Osteocyte (in vitro differentiated cells): ENCODE data around the gene DLG2. TPM values are rescaled to one million over a fixed set of nuclear protein-coding genes. Genes with fewer than 3 reads are reported as not detected.

ENCODE experiments used
- DNase-seq: peaks from one replicate; pipeline ENCODE4 v3.0.0; 2021; ENCODE audit warnings: mixed read lengths; ENCODE audit not compliant: unreplicated experiment; ENCODE audit errors: extremely low spot score
- H3K27ac Mint-ChIP-seq: one replicate; pipeline ENCODE4 v1.8.0; 2021; ENCODE audit warnings: mild to moderate bottlenecking, mixed read lengths; ENCODE audit not compliant: unreplicated experiment
- H3K27me3 Mint-ChIP-seq: one replicate; pipeline ENCODE4 v1.8.0; 2021; ENCODE audit warnings: mixed read lengths; ENCODE audit not compliant: unreplicated experiment
- H3K36me3 Mint-ChIP-seq: one replicate; pipeline ENCODE4 v1.8.0; 2021; ENCODE audit warnings: mixed read lengths; ENCODE audit not compliant: unreplicated experiment
- H3K4me1 Mint-ChIP-seq: one replicate; pipeline ENCODE4 v1.8.0; 2021; ENCODE audit warnings: mixed read lengths; ENCODE audit not compliant: unreplicated experiment
- H3K4me3 Mint-ChIP-seq: one replicate; pipeline ENCODE4 v1.8.0; 2021; ENCODE audit warnings: mild to moderate bottlenecking, moderate library complexity, mixed read lengths; ENCODE audit not compliant: unreplicated experiment
- H3K9me3 Mint-ChIP-seq: one replicate; pipeline ENCODE4 v1.8.0; 2021; ENCODE audit warnings: mixed read lengths; ENCODE audit not compliant: unreplicated experiment
- total RNA-seq: library from RNA; stranded (reverse); gene quantifications from 2 replicates; pipeline ENCODE4 v1.2.1, GENCODE V29; 2021
- TF ChIP-seq, protein P1 (sequence below): fragments of 200-600 bp; sonication (generic); IDR thresholded peaks from 2 replicates; pipeline ENCODE4 v1.5.0; 2021; ENCODE audit warnings: antibody characterized with exemption, mild to moderate bottlenecking, moderate library complexity

DLG2 gene
- total RNA-seq, 1 donor from 2014 or later, result 2.1 TPM

DNA sequence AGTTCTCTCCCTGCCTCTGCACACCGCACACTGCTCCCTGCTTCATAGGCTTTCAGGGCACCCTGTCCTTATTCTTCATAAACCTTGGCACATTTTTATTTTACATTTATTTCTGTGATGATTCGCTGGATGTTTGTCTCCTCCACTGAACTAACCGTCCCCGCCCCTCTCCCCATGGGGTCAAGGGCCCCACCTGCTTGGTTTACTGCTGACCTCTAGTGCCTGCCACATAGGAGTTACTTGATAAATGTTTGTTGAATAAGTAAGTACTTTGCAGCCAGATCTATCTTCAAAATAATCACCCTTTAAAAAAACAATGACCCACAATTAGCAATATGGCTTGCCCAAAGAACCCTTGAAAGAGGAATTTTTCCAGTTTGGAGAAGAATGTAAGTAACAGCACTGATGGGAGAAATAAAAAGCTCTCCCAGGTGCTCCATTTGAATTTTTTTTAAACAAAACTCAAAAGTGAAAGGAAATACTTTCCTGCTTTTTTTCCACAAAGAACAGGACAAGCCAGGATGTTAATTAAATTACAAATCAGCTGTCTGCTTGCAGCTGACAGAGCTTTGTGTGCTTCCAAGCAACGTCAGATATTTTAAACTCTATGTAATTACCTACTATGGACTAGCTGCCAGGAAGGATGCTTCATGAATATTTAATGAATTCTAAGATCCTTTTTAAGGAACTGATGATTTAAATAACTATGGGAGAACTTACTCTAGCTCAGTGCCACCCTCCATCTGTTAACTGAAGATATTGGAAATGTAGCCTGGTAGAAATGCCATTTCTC lies 1083.6 kb downstream of the DLG2 start:
- peaks cover 4% of the 10 kb centered on the region for H3K9me3 Mint-ChIP-seq
- H3K4me1 Mint-ChIP-seq, result no peaks in the 10 kb centered on the region
- no peak overlapping the region for H3K27ac Mint-ChIP-seq
- DNase-seq, result no peak
- no peaks in the 10 kb centered on the region for H3K36me3 Mint-ChIP-seq
- H3K27me3 Mint-ChIP-seq, result peaks cover 2% of the 10 kb centered on the region
- no peak overlapping the region for H3K4me3 Mint-ChIP-seq
- TF ChIP-seq, protein P1, sequence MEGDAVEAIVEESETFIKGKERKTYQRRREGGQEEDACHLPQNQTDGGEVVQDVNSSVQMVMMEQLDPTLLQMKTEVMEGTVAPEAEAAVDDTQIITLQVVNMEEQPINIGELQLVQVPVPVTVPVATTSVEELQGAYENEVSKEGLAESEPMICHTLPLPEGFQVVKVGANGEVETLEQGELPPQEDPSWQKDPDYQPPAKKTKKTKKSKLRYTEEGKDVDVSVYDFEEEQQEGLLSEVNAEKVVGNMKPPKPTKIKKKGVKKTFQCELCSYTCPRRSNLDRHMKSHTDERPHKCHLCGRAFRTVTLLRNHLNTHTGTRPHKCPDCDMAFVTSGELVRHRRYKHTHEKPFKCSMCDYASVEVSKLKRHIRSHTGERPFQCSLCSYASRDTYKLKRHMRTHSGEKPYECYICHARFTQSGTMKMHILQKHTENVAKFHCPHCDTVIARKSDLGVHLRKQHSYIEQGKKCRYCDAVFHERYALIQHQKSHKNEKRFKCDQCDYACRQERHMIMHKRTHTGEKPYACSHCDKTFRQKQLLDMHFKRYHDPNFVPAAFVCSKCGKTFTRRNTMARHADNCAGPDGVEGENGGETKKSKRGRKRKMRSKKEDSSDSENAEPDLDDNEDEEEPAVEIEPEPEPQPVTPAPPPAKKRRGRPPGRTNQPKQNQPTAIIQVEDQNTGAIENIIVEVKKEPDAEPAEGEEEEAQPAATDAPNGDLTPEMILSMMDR, result no peak

DNA sequence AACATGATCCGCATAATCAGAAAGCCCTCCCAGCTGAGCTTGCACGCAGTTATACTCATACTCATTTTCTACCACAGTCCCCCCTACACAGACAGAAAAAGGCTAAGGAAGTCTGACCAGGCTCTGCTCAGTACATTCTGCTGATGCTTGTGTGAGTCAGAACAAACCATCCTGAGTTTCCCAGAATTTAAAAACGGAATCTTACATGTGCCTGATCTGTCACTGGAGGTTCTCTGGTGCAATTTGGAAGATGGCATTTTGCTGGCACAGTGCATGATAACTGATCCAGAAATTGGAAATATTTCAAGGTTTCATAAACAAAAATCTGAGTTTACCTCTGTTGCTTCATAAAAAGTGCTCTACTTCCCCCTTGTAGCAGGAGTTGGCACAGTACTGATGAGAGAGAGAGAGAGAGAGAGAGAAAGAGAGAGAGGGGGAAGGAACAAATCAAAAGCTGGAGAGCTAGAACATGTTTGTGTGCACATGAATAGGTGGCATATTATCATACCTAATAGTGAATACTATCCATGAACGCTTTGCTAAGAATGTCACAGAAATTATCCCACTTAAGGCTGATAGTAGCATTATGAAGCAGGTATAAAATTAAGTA lies 1085.3 kb downstream of the DLG2 start:
- DNase-seq, result no peak
- Mint-ChIP-seq H3K4me3 (no peak overlapping the region), H3K27me3 (peaks cover 2% of the 10 kb centered on the region), H3K36me3 (no peaks in the 10 kb centered on the region), H3K9me3 (peaks cover 4% of the 10 kb centered on the region), H3K4me1 (no peaks in the 10 kb centered on the region), H3K27ac (no peak overlapping the region)
- TF ChIP-seq, protein P1, result no peak

DNA sequence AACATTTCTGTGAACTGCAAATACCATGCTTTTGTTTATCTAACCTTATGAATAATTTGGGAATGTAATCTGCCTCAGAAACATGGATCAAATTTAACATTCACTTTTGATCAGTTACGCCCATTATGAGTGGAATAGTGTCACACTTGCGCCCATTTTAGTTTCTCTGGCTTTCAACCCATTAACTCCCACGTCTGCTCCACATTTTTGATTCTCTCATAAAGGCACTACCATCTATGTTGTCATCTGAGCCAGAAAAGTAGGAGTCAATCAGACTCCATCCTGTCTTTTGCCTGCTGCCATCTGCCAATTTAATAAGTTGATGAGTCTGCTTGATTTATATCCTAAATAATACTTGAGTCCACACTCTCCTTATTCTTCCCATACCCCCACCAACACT lies 1090.7 kb downstream of the DLG2 start:
- Mint-ChIP-seq H3K4me3 (no peak overlapping the region), H3K36me3 (no peaks in the 10 kb centered on the region), H3K9me3 (no peaks in the 10 kb centered on the region), H3K4me1 (no peaks in the 10 kb centered on the region), H3K27ac (no peak overlapping the region), H3K27me3 (no peaks in the 10 kb centered on the region)
- no peak for DNase-seq
- TF ChIP-seq, protein P1, result no peak

GRCh38 chr11:84532364-84532763 lies 1094.8 kb downstream of the DLG2 start:
- TF ChIP-seq, protein P1, result no peak
- Mint-ChIP-seq H3K36me3 (no peaks in the 10 kb centered on the region), H3K4me1 (no peaks in the 10 kb centered on the region), H3K4me3 (no peak overlapping the region), H3K27me3 (no peaks in the 10 kb centered on the region), H3K9me3 (no peaks in the 10 kb centered on the region), H3K27ac (no peak overlapping the region)
- DNase-seq, result no peak

DNA sequence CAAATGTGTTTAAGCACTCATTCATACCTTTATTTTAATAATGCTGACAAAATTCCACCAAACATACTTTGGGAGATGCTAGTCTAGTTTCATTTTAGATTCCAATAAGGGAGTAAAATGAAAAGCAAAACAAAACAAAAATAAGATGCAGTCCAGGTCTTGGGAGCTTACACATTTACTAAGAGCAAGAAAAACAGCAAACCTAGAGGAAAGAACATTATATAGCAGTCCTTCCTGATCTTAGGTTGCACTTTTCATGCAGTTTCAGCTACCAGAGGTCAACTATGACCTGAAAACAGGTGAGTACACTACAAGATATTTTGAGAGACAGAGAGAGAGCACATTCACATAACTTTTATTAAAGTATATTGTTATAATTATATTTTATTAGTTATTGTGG lies 1100.9 kb downstream of the DLG2 start:
- H3K27me3 Mint-ChIP-seq, result peaks cover 7% of the 10 kb centered on the region
- H3K9me3 Mint-ChIP-seq, result no peaks in the 10 kb centered on the region
- no peak overlapping the region for H3K4me3 Mint-ChIP-seq
- H3K4me1 Mint-ChIP-seq, result no peaks in the 10 kb centered on the region
- no peaks in the 10 kb centered on the region for H3K36me3 Mint-ChIP-seq
- TF ChIP-seq, protein P1, result no peak
- DNase-seq, result no peak
- H3K27ac Mint-ChIP-seq, result no peak overlapping the region
